Measurements from ENCODE around the gene FGF11. TPM values are rescaled to one million over a fixed set of nuclear protein-coding genes. Genes with fewer than 3 reads are reported as not detected.

The FGF11 gene
- total RNA-seq (1.4 TPM), polyA plus RNA-seq (ENCODE audit: insufficient read depth, low read depth, low replicate concordance) (7.7 TPM)
- long read RNA-seq, donor 1 = 0 reads
- long read RNA-seq, donor 2 = 0 reads
- long read RNA-seq, donor 3, partial matches to known transcripts = 0 of 2 reads
- long read RNA-seq, donor 3, other reads (novel, unspliced or antisense) = 0 of 2 reads
- long read RNA-seq, donor 4 = 0 reads
- long read RNA-seq, donor 5 = 0 reads
- long read RNA-seq, donor 6 = 0 reads
- long read RNA-seq, donor 7 = 0 reads
- long read RNA-seq, donor 8, partial matches to known transcripts = 0 of 1 reads
- long read RNA-seq, donor 8, other reads (novel, unspliced or antisense) = 0 of 1 reads
- long read RNA-seq, donor 9 = 0 reads
- long read RNA-seq, donor 10 = 0 reads

DNA sequence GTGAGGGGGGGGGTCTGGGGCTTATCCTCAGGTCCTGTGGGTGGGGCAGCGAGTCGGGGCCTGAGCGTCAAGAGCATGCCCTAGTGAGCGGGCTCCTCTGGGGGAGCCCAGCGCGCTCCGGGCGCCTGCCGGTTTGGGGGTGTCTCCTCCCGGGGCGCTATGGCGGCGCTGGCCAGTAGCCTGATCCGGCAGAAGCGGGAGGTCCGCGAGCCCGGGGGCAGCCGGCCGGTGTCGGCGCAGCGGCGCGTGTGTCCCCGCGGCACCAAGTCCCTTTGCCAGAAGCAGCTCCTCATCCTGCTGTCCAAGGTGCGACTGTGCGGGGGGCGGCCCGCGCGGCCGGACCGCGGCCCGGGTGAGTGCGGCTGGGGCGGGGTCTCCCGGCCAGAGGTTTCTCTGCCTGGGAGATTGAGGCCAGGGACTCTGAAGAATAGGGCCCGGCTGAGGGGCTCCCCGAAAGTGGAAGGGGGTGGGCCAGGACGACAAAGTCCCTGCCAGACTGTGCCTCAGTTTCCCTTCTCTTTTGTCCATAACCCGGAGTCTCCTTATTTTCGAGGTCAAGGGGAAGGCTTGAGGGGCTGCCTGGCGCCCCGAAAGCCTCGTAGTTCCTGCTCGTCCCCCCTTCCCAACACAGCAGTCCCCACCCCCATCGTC lies at the start of gene FGF11:
FGF11 (plus strand) TSS at position 51 of the 651 bp plus-strand sequence; CDS start at position 160, 109 bp downstream.
- H3K9me3 ChIP-seq (ENCODE audit: control insufficient read depth in 2 of 3, insufficient read depth in 1 of 3, low read length in 3 of 3) = no peaks in the 10 kb centered on the region
- H3K27ac ChIP-seq (ENCODE audit: low read depth in 2 of 2, low read length in 2 of 2) = peak within 1 kb of the TSS; percentile 53 to 86
- DNase-seq (peak in 3 of 5 donors; percentile 45 to 80 (median 72)), FAIRE-seq (no peak)
- TF ChIP-seq, protein P1, sequence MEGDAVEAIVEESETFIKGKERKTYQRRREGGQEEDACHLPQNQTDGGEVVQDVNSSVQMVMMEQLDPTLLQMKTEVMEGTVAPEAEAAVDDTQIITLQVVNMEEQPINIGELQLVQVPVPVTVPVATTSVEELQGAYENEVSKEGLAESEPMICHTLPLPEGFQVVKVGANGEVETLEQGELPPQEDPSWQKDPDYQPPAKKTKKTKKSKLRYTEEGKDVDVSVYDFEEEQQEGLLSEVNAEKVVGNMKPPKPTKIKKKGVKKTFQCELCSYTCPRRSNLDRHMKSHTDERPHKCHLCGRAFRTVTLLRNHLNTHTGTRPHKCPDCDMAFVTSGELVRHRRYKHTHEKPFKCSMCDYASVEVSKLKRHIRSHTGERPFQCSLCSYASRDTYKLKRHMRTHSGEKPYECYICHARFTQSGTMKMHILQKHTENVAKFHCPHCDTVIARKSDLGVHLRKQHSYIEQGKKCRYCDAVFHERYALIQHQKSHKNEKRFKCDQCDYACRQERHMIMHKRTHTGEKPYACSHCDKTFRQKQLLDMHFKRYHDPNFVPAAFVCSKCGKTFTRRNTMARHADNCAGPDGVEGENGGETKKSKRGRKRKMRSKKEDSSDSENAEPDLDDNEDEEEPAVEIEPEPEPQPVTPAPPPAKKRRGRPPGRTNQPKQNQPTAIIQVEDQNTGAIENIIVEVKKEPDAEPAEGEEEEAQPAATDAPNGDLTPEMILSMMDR (IDR thresholded peaks at IDR 0.05; ENCODE audit: borderline replicate concordance, extremely low read depth, insufficient read depth) = no peak
- peak within 1 kb of the TSS; percentile 42 to 51 (median 49) for H3K4me3 ChIP-seq (ENCODE audit: low read length in 3 of 3)
- peaks cover 0 to 26% (median 5%) of the 10 kb centered on the region in 3 donors for H3K4me1 ChIP-seq (ENCODE audit: control insufficient read depth in 2 of 3, insufficient read depth in 2 of 3, low read depth in 1 of 3, low read length in 3 of 3)
- H3K27me3 ChIP-seq (ENCODE audit: control insufficient read depth, insufficient read depth, low read length) = peaks cover 7% of the 10 kb centered on the region
- no peaks in the 10 kb centered on the region for H3K36me3 ChIP-seq (ENCODE audit: control insufficient read depth in 2 of 3, insufficient read depth in 3 of 3, low read length in 3 of 3)
- intact Hi-C loops (cut with DNase I) = no loop called here
- H3K9ac ChIP-seq (ENCODE audit: low read length in 3 of 3) = peak within 1 kb of the TSS in 2 of 3 donors; percentile 55 to 75

DNA sequence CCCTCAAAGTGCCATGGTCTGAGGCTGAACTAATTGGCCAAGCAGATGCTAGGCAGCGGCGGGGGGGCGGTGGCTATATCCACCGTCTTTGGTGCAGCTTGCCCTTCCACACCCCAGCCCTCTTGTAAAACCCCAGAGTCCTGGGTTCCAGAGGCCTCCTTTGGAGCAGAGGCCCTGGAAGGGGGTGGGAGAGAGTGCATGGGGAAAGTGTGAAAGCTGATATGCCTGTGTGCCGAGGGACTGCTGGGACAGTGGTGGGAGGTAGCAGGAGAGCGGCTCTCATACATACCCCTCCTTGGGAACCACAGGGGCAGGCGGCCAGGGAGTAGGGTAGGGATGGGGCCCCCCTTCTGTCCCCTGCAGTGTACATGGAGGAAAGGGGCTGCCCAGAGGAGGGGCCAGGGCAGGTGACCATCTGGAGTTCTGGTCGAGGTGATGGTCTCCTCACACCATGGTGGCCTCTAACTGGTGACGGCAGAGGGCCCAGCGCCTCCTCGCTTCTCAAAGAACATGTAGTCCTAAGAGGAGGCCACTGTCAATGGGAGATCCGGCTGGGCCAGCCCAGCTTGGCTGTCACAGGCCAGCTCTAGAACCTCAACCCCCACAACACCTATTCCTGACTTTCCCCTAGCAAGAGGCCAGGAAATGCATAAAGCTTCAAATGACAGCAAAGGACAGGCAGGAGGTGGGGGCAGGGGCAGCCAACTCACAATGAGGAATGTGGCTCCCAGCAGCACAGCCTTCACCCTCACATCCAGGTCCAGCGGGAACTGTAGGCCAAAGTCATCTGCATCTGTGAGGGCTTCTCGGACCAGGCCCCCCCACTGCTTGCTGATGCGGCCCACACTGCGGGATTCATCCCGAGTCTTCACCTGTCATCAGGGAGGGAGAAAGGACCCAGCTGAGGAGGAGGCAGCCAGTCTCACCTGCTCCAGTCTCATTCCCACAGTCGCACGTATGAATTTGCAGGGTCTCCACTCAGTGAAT lies 49.1 kb upstream of the FGF11 start:
- peaks cover 0 to 8% (median 0%) of the 10 kb centered on the region in 3 donors for H3K4me1 ChIP-seq (ENCODE audit: control insufficient read depth in 2 of 3, insufficient read depth in 2 of 3, low read depth in 1 of 3, low read length in 3 of 3)
- H3K9ac ChIP-seq (ENCODE audit: low read length in 3 of 3) = no peak overlapping the region
- no peaks in the 10 kb centered on the region for H3K9me3 ChIP-seq (ENCODE audit: control insufficient read depth in 2 of 3, insufficient read depth in 1 of 3, low read length in 3 of 3)
- intact Hi-C loops (cut with DNase I) = no loop called here
- DNase-seq = peak in 1 of 5 donors; percentile 55
- H3K27ac ChIP-seq (ENCODE audit: low read depth in 2 of 2, low read length in 2 of 2) = no peak overlapping the region
- no peaks in the 10 kb centered on the region for H3K27me3 ChIP-seq (ENCODE audit: control insufficient read depth, insufficient read depth, low read length)
- peaks cover 3 to 4% (median 3%) of the 10 kb centered on the region in 3 donors for H3K36me3 ChIP-seq (ENCODE audit: control insufficient read depth in 2 of 3, insufficient read depth in 3 of 3, low read length in 3 of 3)
- H3K4me3 ChIP-seq (ENCODE audit: low read length in 3 of 3) = no peak overlapping the region
- FAIRE-seq = no peak
- TF ChIP-seq, protein P1 (IDR thresholded peaks at IDR 0.05; ENCODE audit: borderline replicate concordance, extremely low read depth, insufficient read depth) = no peak

DNA sequence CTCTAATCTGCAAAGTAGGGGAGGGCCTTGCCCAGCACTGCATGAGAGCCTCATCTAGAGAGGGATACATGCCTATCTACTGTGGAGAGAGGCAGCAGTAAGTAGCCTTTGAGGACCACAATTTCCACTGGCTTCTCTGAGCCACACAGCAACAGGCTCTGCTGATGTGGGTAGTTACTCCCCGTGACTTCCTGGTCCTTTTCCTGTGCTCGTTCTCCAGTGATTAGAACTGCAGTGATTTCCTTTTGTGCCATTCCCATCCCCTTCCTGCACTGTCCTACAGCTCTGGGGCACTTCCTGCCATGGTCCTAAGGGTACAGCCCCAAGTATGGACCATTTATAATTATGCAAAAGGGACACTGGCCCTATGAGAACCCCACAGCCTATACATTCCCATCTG lies 48.0 kb upstream of the FGF11 start:
- Histone ChIP-seq H3K36me3 (ENCODE audit: control insufficient read depth in 2 of 3, insufficient read depth in 3 of 3, low read length in 3 of 3) (peaks cover 3 to 4% (median 3%) of the 10 kb centered on the region in 3 donors), H3K4me1 (ENCODE audit: control insufficient read depth in 2 of 3, insufficient read depth in 2 of 3, low read depth in 1 of 3, low read length in 3 of 3) (peaks cover 0 to 8% (median 0%) of the 10 kb centered on the region in 3 donors), H3K27me3 (ENCODE audit: control insufficient read depth, insufficient read depth, low read length) (no peaks in the 10 kb centered on the region), H3K4me3 (ENCODE audit: low read length in 3 of 3) (no peak overlapping the region), H3K9me3 (ENCODE audit: control insufficient read depth in 2 of 3, insufficient read depth in 1 of 3, low read length in 3 of 3) (no peaks in the 10 kb centered on the region), H3K9ac (ENCODE audit: low read length in 3 of 3) (no peak overlapping the region), H3K27ac (ENCODE audit: low read depth in 2 of 2, low read length in 2 of 2) (no peak overlapping the region)
- intact Hi-C loops (cut with DNase I) = no loop called here
- DNase-seq (no peak), FAIRE-seq (no peak)
- TF ChIP-seq, protein P1 (IDR thresholded peaks at IDR 0.05; ENCODE audit: borderline replicate concordance, extremely low read depth, insufficient read depth) = no peak

Data from kidney (tissue), 22 donors.